CD14-positive monocyte (primary cell): ENCODE results near the gene MED13L. TPM values are rescaled to one million over a fixed set of nuclear protein-coding genes. Genes with fewer than 3 reads are reported as not detected.

Experiments used
- DNase-seq, 3 donors: peaks; one replicate each; pipeline ENCODE4 v3.0.0-alpha.2; 2011 to 2022
- H2AFZ ChIP-seq: 2 replicates; pipeline ENCODE4 v1.6.0; 2012; ENCODE audit warnings: mild to moderate bottlenecking, low read depth, low read length, inconsistent platforms; ENCODE audit not compliant: insufficient read depth, poor library complexity, severe bottlenecking
- H3K27ac ChIP-seq, 2 donors: 1 replicate in 1 of 2; 2 replicates in 1 of 2; pipeline ENCODE4 v1.5.1; 2012 to 2013; ENCODE audit warnings: low read length in 2 of 2, control low read depth in 1 of 2, inconsistent platforms in 1 of 2, low read depth in 1 of 2, mild to moderate bottlenecking in 1 of 2
- H3K27me3 ChIP-seq, 2 donors: one replicate each; pipeline versions ENCODE4 v1.6.0 to v1.6.1; 2011 to 2013; ENCODE audit warnings: low read length in 2 of 2; ENCODE audit not compliant: control insufficient read depth in 2 of 2, insufficient read depth in 2 of 2
- H3K36me3 ChIP-seq, 2 donors: replicated peaks in 1 of 2; 1 replicate in 1 of 2; 2 replicates in 1 of 2; pipeline versions ENCODE4 v1.5.1 to v1.6.1; 2012 to 2013; ENCODE audit warnings: low read length in 2 of 2, control low read depth in 1 of 2, inconsistent platforms in 1 of 2, mild to moderate bottlenecking in 1 of 2; ENCODE audit not compliant: insufficient read depth in 2 of 2, control insufficient read depth in 1 of 2
- H3K4me1 ChIP-seq, 2 donors: 1 replicate in 1 of 2; 2 replicates in 1 of 2; pipeline versions ENCODE4 v1.5.1 to v1.6.1; 2012 to 2013; ENCODE audit warnings: low read length in 2 of 2, control low read depth in 1 of 2, inconsistent platforms in 1 of 2, mild to moderate bottlenecking in 1 of 2, moderate library complexity in 1 of 2; ENCODE audit not compliant: insufficient read depth in 2 of 2, control insufficient read depth in 1 of 2
- H3K4me2 ChIP-seq: replicated peaks from 2 replicates; pipeline ENCODE3; 2012; ENCODE audit warnings: low read length, moderate library complexity, mild to moderate bottlenecking; ENCODE audit not compliant: poor library complexity, severe bottlenecking; ENCODE audit errors: extremely low read depth
- H3K4me3 ChIP-seq, 3 experiments: fragments of 200-600 bp in 1 of 3; sonication (generic) in 1 of 3; replicated peaks in 1 of 3; 1 replicate in 2 of 3; 2 replicates in 1 of 3; pipeline ENCODE4 v1.5.1; 2011 to 2013; ENCODE audit warnings: low read length in 3 of 3, mild to moderate bottlenecking in 3 of 3, control low read depth in 2 of 3, low read depth in 2 of 3, inconsistent platforms in 1 of 3, moderate library complexity in 1 of 3
- H3K79me2 ChIP-seq: 2 replicates; pipeline ENCODE4 v1.6.0; 2012; ENCODE audit warnings: mild to moderate bottlenecking, control low read depth, inconsistent platforms, low read length, moderate library complexity; ENCODE audit not compliant: insufficient read depth
- H3K9ac ChIP-seq: 2 replicates; pipeline ENCODE4 v1.6.0; 2017; ENCODE audit warnings: low read length, mild to moderate bottlenecking; ENCODE audit not compliant: insufficient read depth, poor library complexity, severe bottlenecking
- H3K9me3 ChIP-seq, 2 donors: replicated peaks in 1 of 2; 1 replicate in 1 of 2; 2 replicates in 1 of 2; pipeline versions ENCODE4 v1.5.1 to v1.6.1; 2012 to 2013; ENCODE audit warnings: low read length in 2 of 2, control low read depth in 1 of 2; ENCODE audit not compliant: control insufficient read depth in 1 of 2, insufficient read depth in 1 of 2
- H4K20me1 ChIP-seq: 2 replicates; pipeline ENCODE4 v1.6.0; 2012; ENCODE audit warnings: mild to moderate bottlenecking, low read length, control low read depth, moderate library complexity; ENCODE audit not compliant: insufficient read depth
- H3K27ac Mint-ChIP-seq, 7 donors: one replicate each; pipeline ENCODE4 v1.8.0; 2020; ENCODE audit warnings: mild to moderate bottlenecking in 7 of 7, mixed read lengths in 7 of 7, moderate library complexity in 6 of 7, inconsistent platforms in 2 of 7
- H3K27me3 Mint-ChIP-seq, 3 donors: one replicate each; pipeline ENCODE4 v1.8.0; 2021 to 2022; ENCODE audit warnings: low read depth in 3 of 3, mild to moderate bottlenecking in 3 of 3, mixed read lengths in 3 of 3, moderate library complexity in 3 of 3, inconsistent platforms in 1 of 3
- H3K36me3 Mint-ChIP-seq, 2 donors: one replicate each; pipeline ENCODE4 v1.8.0; 2020; ENCODE audit warnings: mixed read lengths in 2 of 2, inconsistent platforms in 1 of 2, mild to moderate bottlenecking in 1 of 2
- H3K4me1 Mint-ChIP-seq: one replicate; pipeline ENCODE4 v1.8.0; 2020; ENCODE audit warnings: mild to moderate bottlenecking, mixed read lengths
- H3K4me3 Mint-ChIP-seq, 2 donors: one replicate each; pipeline ENCODE4 v1.8.0; 2020; ENCODE audit warnings: mild to moderate bottlenecking in 2 of 2, mixed read lengths in 2 of 2, moderate library complexity in 1 of 2
- H3K9me3 Mint-ChIP-seq, 7 donors: one replicate each; pipeline ENCODE4 v1.8.0; 2020 to 2022; ENCODE audit warnings: mixed read lengths in 7 of 7, mild to moderate bottlenecking in 6 of 7, moderate library complexity in 6 of 7, inconsistent platforms in 2 of 7
- WGBS: methylation state at CpG from one replicate; pipeline ENCODE4 v1.1.5; 2013; ENCODE audit warnings: missing lambda C conversion rate; ENCODE audit not compliant: insufficient coverage; 5-methylcytosine and 5-hydroxymethylcytosine counted together
- intact Hi-C, 2 donors: fragments of 100-400 bp; cut with micrococcal nuclease; formaldehyde crosslinking; loops; one replicate each; pipeline versions ENCODE4 v1.15.0 to v1.15.1; 2023
- polyA plus RNA-seq, 3 donors: library from polyadenylated mRNA; depleted of rRNA in 1 of 3; unstranded in 2 of 3; stranded (reverse) in 1 of 3; fragments of 300-500 nt in 2 of 3; fragments of >200 nt in 1 of 3; fragmentation: Illumina TruSeq in 2 of 3; gene quantifications; 1 replicate in 2 of 3; 2 replicates in 1 of 3; pipeline ENCODE4 v1.2.3, GENCODE V29; 2012 to 2021
- TF ChIP-seq, protein P1 (sequence below): fragments of 200-600 bp; IDR thresholded peaks from one replicate; pipeline ENCODE4 v1.8.0; 2022; ENCODE audit warnings: antibody characterized with exemption, mild to moderate bottlenecking

MED13L gene
- polyA plus RNA-seq, 3 donors = 4.4 to 42.0 (median 7.5) TPM

- no CpG with 5 or more reads among the region's 2 CpGs for WGBS
- Mint-ChIP-seq H3K36me3 (peaks cover 89 to 100% of the 10 kb centered on the region in 2 donors), H3K27me3 (no peaks in the 10 kb centered on the region), H3K4me1 (no peaks in the 10 kb centered on the region), H3K4me3 (no peak overlapping the region), H3K9me3 (no peaks in the 10 kb centered on the region), H3K27ac (no peak overlapping the region)
- Histone ChIP-seq H3K4me3 (no peak overlapping the region), H3K27ac (no peak overlapping the region), H3K36me3 (peaks cover 88 to 100% of the 10 kb centered on the region in 2 donors), H4K20me1 (peaks cover 60% of the 10 kb centered on the region), H3K79me2 (peaks cover 20% of the 10 kb centered on the region), H3K9ac (no peak overlapping the region), H3K4me2 (no peak overlapping the region), H3K27me3 (no peaks in the 10 kb centered on the region), H3K9me3 (no peaks in the 10 kb centered on the region), H3K4me1 (no peaks in the 10 kb centered on the region), H2AFZ (no peak overlapping the region)
- intact Hi-C loops = no loop called here
- no peak for DNase-seq
- TF ChIP-seq, protein P1, sequence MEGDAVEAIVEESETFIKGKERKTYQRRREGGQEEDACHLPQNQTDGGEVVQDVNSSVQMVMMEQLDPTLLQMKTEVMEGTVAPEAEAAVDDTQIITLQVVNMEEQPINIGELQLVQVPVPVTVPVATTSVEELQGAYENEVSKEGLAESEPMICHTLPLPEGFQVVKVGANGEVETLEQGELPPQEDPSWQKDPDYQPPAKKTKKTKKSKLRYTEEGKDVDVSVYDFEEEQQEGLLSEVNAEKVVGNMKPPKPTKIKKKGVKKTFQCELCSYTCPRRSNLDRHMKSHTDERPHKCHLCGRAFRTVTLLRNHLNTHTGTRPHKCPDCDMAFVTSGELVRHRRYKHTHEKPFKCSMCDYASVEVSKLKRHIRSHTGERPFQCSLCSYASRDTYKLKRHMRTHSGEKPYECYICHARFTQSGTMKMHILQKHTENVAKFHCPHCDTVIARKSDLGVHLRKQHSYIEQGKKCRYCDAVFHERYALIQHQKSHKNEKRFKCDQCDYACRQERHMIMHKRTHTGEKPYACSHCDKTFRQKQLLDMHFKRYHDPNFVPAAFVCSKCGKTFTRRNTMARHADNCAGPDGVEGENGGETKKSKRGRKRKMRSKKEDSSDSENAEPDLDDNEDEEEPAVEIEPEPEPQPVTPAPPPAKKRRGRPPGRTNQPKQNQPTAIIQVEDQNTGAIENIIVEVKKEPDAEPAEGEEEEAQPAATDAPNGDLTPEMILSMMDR = no peak
These were observed 271.4 kb downstream of the MED13L start for GRCh38 chr12:116006141-116006540.

GRCh38 chr12:116002890-116003536 lies 274.5 kb downstream of the MED13L start:
- Mint-ChIP-seq H3K27ac (no peak overlapping the region), H3K36me3 (peaks cover 71 to 88% of the 10 kb centered on the region in 2 donors), H3K9me3 (no peaks in the 10 kb centered on the region), H3K4me1 (peaks cover 3% of the 10 kb centered on the region), H3K27me3 (no peaks in the 10 kb centered on the region), H3K4me3 (no peak overlapping the region)
- Histone ChIP-seq H3K27me3 (no peaks in the 10 kb centered on the region), H3K4me1 (no peaks in the 10 kb centered on the region), H3K9ac (no peak overlapping the region), H3K4me2 (no peak overlapping the region), H3K27ac (peak overlapping the region in 1 of 2 donors; percentile 23), H3K4me3 (no peak overlapping the region), H4K20me1 (peaks cover 51% of the 10 kb centered on the region), H3K79me2 (peaks cover 9% of the 10 kb centered on the region), H3K36me3 (peaks cover 70 to 96% of the 10 kb centered on the region in 2 donors), H3K9me3 (no peaks in the 10 kb centered on the region), H2AFZ (no peak overlapping the region)
- DNase-seq = no peak
- 92% methylated on average over 2 of the region's 6 CpGs for WGBS
- TF ChIP-seq, protein P1 = no peak
- intact Hi-C loops = no loop called here
